Activated CD8-positive, alpha-beta T cell treated with anti-CD3 and anti-CD28 coated beads for 36 hours (primary cell): ENCODE results near the gene LPP. TPM values are rescaled to one million over a fixed set of nuclear protein-coding genes. Genes with fewer than 3 reads are reported as not detected.

Experiments
- ATAC-seq: fragments of 200-7000 bp; cut with Tn5 transposase; one replicate; pipeline ENCODE4 v1.10.0; 2021; ENCODE audit warnings: mild to moderate bottlenecking, moderate library complexity
- CTCF ChIA-PET: fragments of 350-600 bp; sonication (Branson Sonifier 250); formaldehyde crosslinking; loops from one replicate; lab custom pipeline; 2021; ENCODE audit warnings: antibody characterized with exemption; lab: Charles Lee
- POLR2A ChIA-PET: fragments of 350-600 bp; sonication (Branson Sonifier 250); formaldehyde crosslinking; loops from one replicate; lab custom pipeline; 2021; ENCODE audit warnings: antibody characterized with exemption; lab: Charles Lee
- DNase-seq: peaks from one replicate; pipeline ENCODE4 v3.0.0-alpha.2; 2020
- H3K27ac Mint-ChIP-seq: one replicate; pipeline ENCODE4 v1.8.0; 2021; ENCODE audit warnings: mild to moderate bottlenecking, mixed read lengths
- H3K27me3 Mint-ChIP-seq: one replicate; pipeline ENCODE4 v1.8.0; 2021; ENCODE audit warnings: mixed read lengths
- H3K36me3 Mint-ChIP-seq: one replicate; pipeline ENCODE4 v1.8.0; 2021; ENCODE audit warnings: low read depth, mixed read lengths
- H3K4me1 Mint-ChIP-seq: one replicate; pipeline ENCODE4 v1.8.0; 2021; ENCODE audit warnings: low read depth, mixed read lengths
- H3K4me3 Mint-ChIP-seq: one replicate; pipeline ENCODE4 v1.8.0; 2021; ENCODE audit warnings: mild to moderate bottlenecking, moderate library complexity, mixed read lengths
- H3K9me3 Mint-ChIP-seq: one replicate; pipeline ENCODE4 v1.8.0; 2021; ENCODE audit warnings: mixed read lengths
- CTCF ChIP-seq: fragments of 200-600 bp; IDR thresholded peaks from one replicate; pipeline ENCODE4 v1.8.0; 2022; ENCODE audit warnings: antibody characterized with exemption, mild to moderate bottlenecking
- intact Hi-C: fragments of 100-400 bp; cut with micrococcal nuclease; formaldehyde crosslinking; loops from one replicate; pipeline ENCODE4 v1.10.0; 2022
- total RNA-seq, 2 experiments: library from RNA; stranded (reverse); gene quantifications; one replicate each; pipeline ENCODE4 v1.2.3, GENCODE V29; 2021

Gene LPP
- total RNA-seq, 2 experiments from 2014 or later = 16.4 to 22.6 TPM

GRCh38 chr3:188834349-188834748 is 680.4 kb downstream of the LPP start:
- ATAC-seq = peak; percentile 39
- peak; percentile 45 for DNase-seq
- H3K36me3 Mint-ChIP-seq = peaks cover 3% of the 10 kb centered on the region
- H3K4me1 Mint-ChIP-seq = peaks cover 13% of the 10 kb centered on the region
- POLR2A ChIA-PET = no interaction called here
- no peaks in the 10 kb centered on the region for H3K27me3 Mint-ChIP-seq
- CTCF ChIA-PET = interaction anchor here (0.7 to 3.6 kb wide), 7 partner anchors 8 to 1096 kb away, joined by 3 to 24 read pairs (median 5); no protein-coding TSS in a partner anchor
- no peak for TF ChIP-seq CTCF
- intact Hi-C loops = loop anchor here (5.0 kb wide), 1 partner anchor 118 kb away; no protein-coding TSS in a partner anchor
- no peaks in the 10 kb centered on the region for H3K9me3 Mint-ChIP-seq
- H3K4me3 Mint-ChIP-seq = no peak overlapping the region
- no peak overlapping the region for H3K27ac Mint-ChIP-seq

- intact Hi-C loops = no loop called here
- ChIA-PET POLR2A (no interaction called here), CTCF (interaction anchor here (0.7 to 0.8 kb wide), 2 partner anchors 11 to 115 kb away, joined by 3 read pairs; no protein-coding TSS in a partner anchor)
- H3K9me3 Mint-ChIP-seq = no peaks in the 10 kb centered on the region
- ATAC-seq (no peak), DNase-seq (no peak)
- H3K27ac Mint-ChIP-seq = no peak overlapping the region
- no peak for TF ChIP-seq CTCF
- no peak overlapping the region for H3K4me3 Mint-ChIP-seq
- H3K4me1 Mint-ChIP-seq = peaks cover 7% of the 10 kb centered on the region
- H3K27me3 Mint-ChIP-seq = no peaks in the 10 kb centered on the region
- H3K36me3 Mint-ChIP-seq = peaks cover 3% of the 10 kb centered on the region
These were observed 685.3 kb downstream of the LPP start for GRCh38 chr3:188839187-188839695.

GRCh38 chr3:188840290-188840689 is 686.3 kb downstream of the LPP start:
- no peak overlapping the region for H3K4me3 Mint-ChIP-seq
- no peak overlapping the region for H3K27ac Mint-ChIP-seq
- DNase-seq (no peak), ATAC-seq (no peak)
- POLR2A ChIA-PET = no interaction called here
- CTCF ChIA-PET = interaction anchor here (2.5 kb wide), 1 partner anchor 115 kb away, joined by 10 read pairs; no protein-coding TSS in a partner anchor
- TF ChIP-seq CTCF = no peak
- no peaks in the 10 kb centered on the region for H3K27me3 Mint-ChIP-seq
- no peaks in the 10 kb centered on the region for H3K4me1 Mint-ChIP-seq
- H3K9me3 Mint-ChIP-seq = no peaks in the 10 kb centered on the region
- intact Hi-C loops = no loop called here
- H3K36me3 Mint-ChIP-seq = peaks cover 3% of the 10 kb centered on the region

GRCh38 chr3:188841906-188842305 is 687.9 kb downstream of the LPP start:
- H3K4me1 Mint-ChIP-seq = no peaks in the 10 kb centered on the region
- no peak for TF ChIP-seq CTCF
- ChIA-PET CTCF (interaction anchor here (1.4 to 2.5 kb wide), 2 partner anchors 10 to 113 kb away, joined by 3 to 10 read pairs; no protein-coding TSS in a partner anchor), POLR2A (no interaction called here)
- DNase-seq (no peak), ATAC-seq (no peak)
- H3K27ac Mint-ChIP-seq = no peak overlapping the region
- peaks cover 3% of the 10 kb centered on the region for H3K36me3 Mint-ChIP-seq
- H3K9me3 Mint-ChIP-seq = no peaks in the 10 kb centered on the region
- H3K27me3 Mint-ChIP-seq = no peaks in the 10 kb centered on the region
- intact Hi-C loops = no loop called here
- H3K4me3 Mint-ChIP-seq = no peak overlapping the region

GRCh38 chr3:188842639-188843038 is 688.7 kb downstream of the LPP start:
- CTCF ChIA-PET = no interaction called here
- intact Hi-C loops = no loop called here
- POLR2A ChIA-PET = no interaction called here
- Mint-ChIP-seq H3K9me3 (no peaks in the 10 kb centered on the region), H3K36me3 (peaks cover 3% of the 10 kb centered on the region), H3K4me3 (no peak overlapping the region), H3K27me3 (no peaks in the 10 kb centered on the region), H3K4me1 (no peaks in the 10 kb centered on the region), H3K27ac (no peak overlapping the region)
- no peak for TF ChIP-seq CTCF
- ATAC-seq (no peak), DNase-seq (no peak)
